ENCODE measurements around the gene TBC1D9.
A peak's percentile ranks its signal among the peaks of the same experiment; 100 is the strongest.

Gene TBC1D9

GRCh38 chr4:140691369-140691768 lies 64.8 kb downstream of the TBC1D9 start:
- DNase-seq (ENCODE audit: low spot score), result peak; percentile 21

- no peak for DNase-seq (ENCODE audit: low spot score)
Observed at GRCh38 chr4:140690093-140690492, 66.1 kb downstream of the TBC1D9 start.

GRCh38 chr4:140689623-140690022 lies 66.6 kb downstream of the TBC1D9 start:
- no peak for DNase-seq (ENCODE audit: low spot score)

DNA sequence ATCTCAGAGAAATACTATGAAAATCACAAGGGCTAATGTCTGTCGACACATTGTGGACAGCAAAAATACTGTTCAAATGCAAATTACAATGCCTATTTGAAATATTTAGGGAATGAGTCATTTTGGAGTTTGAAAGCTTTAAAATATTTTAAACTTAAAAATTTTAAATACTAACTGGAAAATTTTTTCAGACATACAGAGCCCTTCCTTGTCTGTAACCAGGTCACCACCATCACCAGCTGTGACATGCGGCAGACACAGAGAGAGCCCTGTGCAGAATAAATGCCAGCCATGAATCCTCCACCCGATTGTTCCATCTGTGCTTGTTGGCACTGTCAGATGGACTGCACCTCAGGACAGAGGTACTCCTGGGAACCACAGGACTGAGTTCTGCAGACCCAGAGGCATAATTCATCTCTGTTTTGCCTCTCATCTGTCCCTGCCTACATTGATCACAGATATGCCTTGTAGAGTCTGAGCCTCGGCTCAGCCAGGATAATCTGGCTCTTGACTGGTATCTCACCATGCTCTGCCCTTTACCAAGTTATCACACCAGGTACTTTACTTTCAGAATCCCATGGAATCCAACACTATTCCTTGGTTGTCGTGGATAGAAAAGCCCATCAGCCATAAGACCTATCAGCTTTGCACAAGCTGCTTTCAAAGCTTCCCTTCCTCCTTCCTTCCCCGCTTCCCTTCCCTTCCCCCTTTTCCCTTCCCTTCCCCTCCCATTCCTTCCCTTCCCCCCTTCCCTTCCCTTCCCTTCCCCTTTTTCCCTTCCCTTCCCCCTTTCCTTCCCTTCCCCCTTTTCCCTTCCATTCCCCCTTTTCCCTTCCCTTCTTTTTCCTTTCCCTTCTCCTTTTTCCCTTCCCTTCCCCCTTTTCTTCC lies 67.2 kb downstream of the TBC1D9 start:
- DNase-seq (ENCODE audit: low spot score), result no peak

DNA sequence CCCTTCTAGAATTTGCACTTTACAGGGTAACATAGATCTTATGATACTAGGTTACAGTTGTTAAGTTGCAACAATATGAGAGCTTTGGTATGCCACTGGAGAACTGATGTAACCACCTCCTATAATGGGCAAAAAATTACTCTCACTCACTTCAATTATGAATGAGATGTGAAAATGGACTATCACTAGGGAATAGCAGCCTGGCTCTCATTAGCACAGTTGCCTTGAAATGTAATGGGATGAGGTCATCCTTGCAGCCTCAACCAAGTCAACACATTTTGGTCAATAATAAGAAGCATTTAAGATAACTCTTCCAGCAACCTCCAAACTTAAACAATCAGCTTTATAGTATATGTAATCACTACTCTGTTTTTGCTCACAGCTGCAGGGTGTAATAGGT lies 69.4 kb downstream of the TBC1D9 start:
- DNase-seq (ENCODE audit: low spot score), result no peak

- no peak for DNase-seq (ENCODE audit: low spot score)
Observed at GRCh38 chr4:140684314-140684713, 71.9 kb downstream of the TBC1D9 start.

GRCh38 chr4:140681201-140681600 lies 75.0 kb downstream of the TBC1D9 start:
- DNase-seq (ENCODE audit: low spot score), result no peak

DNA sequence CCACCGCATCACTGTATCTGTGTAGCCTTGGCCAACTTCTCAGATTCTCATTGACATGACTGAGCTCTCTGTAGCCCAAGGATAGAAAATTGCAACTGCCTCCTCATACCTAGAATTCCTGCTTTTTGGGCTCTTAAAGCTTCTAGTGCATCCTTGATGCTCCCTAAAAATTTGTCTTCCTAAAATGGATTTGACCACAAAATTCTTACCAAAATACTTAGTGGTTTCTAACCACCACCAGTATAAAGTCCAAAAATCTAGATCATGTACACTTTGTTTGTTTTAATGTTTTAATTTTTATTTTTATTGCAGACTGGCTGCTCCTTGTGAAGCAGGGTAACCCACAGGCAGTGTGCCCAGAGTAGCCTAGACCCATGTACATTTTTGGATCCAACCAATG lies 75.5 kb downstream of the TBC1D9 start:
- DNase-seq (ENCODE audit: low spot score), result no peak

DNA sequence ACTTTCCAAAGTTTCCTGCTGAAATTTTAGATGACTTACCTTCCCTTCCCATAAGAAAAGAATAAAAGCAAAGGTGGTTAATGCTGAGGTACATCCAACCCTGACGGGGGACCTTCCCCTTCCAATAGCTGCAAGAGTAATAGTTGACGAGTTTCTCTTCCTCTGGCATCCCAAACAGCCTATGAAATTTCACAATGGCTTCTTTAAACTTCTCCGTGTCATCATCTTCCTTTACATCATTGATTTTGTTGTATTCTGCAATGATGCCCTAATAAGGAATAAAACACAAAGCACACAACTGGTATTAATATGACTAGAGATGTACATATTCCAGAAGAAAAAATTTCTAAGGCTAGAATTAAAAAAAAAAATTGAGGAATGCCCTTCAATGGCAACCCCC lies 76.6 kb downstream of the TBC1D9 start:
- DNase-seq (ENCODE audit: low spot score), result no peak

- DNase-seq (ENCODE audit: low spot score), result peak; percentile 42
Observed at GRCh38 chr4:140675599-140676231, 80.5 kb downstream of the TBC1D9 start.

GRCh38 chr4:140673729-140674128 lies 82.5 kb downstream of the TBC1D9 start:
- no peak for DNase-seq (ENCODE audit: low spot score)

- no peak for DNase-seq (ENCODE audit: low spot score)
Observed at GRCh38 chr4:140672416-140672815, 83.8 kb downstream of the TBC1D9 start.

DNA sequence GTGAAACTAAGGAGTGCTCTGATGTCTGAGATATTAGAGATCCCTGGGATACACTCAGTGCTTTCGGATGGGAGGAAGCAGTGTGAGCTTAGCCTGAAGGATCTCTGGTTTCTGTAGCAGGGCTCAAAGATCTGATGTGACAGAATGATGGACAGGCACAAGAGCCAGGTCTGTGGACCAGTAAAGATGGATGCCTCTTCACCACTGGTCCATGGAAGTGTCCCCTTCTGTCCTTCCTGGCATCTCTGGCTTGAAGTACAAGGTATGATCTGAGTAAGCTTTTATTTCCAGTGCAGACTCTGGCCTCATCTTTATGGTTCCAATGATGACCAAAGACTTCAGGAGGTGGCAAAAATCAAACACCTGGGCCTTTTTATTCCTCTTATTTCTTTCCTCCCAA lies 88.1 kb downstream of the TBC1D9 start:
- DNase-seq (ENCODE audit: low spot score), result no peak

GRCh38 chr4:140666889-140667614 lies 89.1 kb downstream of the TBC1D9 start:
- no peak for DNase-seq (ENCODE audit: low spot score)

DNA sequence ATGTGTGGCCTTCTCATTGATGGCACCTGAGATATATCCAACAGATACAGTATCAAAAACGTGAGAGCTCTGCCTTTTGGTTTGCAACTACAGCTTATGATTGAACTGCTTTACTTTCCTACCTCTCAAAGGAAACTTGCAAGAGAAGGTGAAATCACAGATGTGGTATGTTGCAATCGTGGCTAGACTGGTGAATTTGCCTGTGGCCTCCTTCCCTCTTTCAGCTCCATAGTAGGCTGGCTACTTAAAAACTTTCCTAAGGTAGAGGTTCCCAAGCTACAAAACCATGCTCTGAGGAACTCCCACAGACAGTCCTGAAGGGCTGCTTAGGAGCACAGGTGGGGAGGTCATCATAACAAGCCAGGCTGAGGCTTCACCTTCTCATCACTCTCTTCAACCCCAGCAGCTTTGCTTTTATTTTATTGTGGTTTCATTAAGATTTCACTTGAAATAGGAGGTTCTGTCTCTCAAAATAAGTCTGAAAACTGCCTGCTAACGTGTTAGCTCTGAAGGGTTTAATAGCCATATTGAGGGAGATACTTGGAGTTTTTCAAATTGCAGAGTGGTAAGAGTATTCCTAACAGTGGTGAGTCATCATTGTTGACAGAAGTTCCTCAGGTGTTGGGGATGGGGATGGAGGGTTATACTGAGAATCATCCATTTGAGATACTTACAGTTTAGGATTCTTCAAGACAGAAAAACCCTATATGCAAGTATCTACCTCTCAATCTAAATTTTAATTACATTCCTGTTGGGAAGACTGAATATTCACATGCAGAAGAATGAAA lies 93.9 kb downstream of the TBC1D9 start:
- no peak for DNase-seq (ENCODE audit: low spot score)

DNA sequence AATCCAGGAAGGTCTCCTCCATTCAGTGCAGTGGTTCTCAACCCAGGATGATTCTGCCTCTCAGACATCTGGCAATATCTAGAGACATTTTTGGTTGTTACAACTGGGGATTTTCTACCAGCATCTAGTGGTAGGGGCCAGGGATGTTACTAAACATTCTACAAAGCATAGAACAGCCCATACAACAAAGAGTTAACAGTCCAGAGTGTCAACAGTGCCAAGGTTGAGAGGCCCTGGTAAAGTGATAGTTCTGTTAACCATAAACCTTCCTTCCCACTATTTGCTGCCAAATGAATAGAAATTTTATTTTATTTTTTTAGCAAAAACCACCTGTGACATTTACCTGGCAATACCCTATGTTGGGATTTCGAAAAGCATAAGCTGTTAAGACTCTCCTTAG lies 94.6 kb downstream of the TBC1D9 start:
- no peak for DNase-seq (ENCODE audit: low spot score)

- no peak for DNase-seq (ENCODE audit: low spot score)
Observed at GRCh38 chr4:140659943-140660700, 96.1 kb downstream of the TBC1D9 start.

DNA sequence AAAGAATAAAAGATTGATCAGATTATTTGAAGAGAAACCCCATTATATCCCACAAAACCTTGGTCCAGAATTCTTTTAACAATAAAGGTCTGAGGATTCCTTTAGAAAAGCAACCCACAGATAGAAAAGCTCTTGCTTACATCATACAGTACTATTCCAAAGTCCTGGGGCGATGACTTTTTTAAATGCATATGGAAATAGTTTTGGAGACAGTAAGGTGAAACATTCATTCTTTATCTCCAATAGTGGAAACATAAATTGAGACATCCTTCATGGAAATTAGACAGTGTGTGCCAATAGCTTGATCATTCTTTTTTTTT lies 101.7 kb downstream of the TBC1D9 start:
- DNase-seq (ENCODE audit: low spot score), result no peak

DNA sequence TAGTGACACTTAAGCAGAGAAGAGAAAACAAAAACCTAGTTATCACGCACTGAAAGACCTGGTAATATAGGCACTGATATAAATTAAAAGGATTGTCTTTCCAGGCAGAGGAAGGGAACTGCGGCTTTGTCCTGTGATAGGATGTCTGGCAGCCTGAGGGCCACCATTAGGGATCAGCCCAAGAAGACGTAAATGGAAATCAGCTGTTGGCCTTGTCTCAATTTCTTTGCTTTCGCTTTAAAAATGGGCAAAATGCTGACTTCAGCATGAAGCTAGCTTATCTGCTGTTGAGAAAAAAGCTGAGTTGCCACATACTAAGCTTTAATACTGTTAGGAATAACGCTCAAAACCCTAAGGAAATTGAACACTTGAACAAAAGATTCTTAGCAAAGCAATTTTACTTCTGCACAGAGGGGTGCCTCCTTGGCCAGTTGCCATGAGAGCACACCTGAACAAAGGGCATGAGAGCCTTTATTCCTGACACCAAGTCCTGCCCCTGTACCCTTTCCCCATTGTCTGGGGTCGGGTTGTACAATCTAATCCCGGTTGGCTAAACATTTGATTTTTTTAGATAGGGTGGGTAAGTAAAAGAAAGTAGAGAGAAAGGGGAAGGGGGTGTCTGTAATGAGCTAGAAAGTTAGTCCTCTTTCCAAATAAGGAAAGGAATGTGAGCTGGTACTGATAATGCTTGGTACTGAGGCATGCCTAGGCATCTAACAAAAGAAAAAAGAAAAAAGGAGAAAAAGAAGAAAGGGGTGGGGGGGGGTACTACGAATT lies 102.3 kb downstream of the TBC1D9 start:
- DNase-seq (ENCODE audit: low spot score), result no peak

- DNase-seq (ENCODE audit: low spot score), result no peak
Observed at GRCh38 chr4:140652601-140653000, 103.6 kb downstream of the TBC1D9 start.
